Measurements from ENCODE around the gene PARM1. TPM values are rescaled to one million over a fixed set of nuclear protein-coding genes. Genes with fewer than 3 reads are reported as not detected.

Gene PARM1
- total and polyA plus RNA-seq, 2 donors (not counting 1 experiment from before 2014, with no cell fraction given): 7.8 to 10.4 TPM

GRCh38 chr4:74971862-74972261, 38.9 kb downstream of the PARM1 start:
- no peaks in the 10 kb centered on the region for H3K36me3 ChIP-seq (replicated peaks in 1 of 2; ENCODE audit: control extremely low read depth in 1 of 2, control insufficient read depth in 1 of 2, extremely low read depth in 1 of 2, insufficient read depth in 2 of 2, low read length in 1 of 2)
- Mint-ChIP-seq H3K4me1 (peaks cover 17% of the 10 kb centered on the region), H3K4me3 (no peak overlapping the region), H3K9me3 (ENCODE audit: insufficient read depth) (no peaks in the 10 kb centered on the region), H3K27me3 (no peaks in the 10 kb centered on the region), H3K27ac (no peak overlapping the region)
- no peaks in the 10 kb centered on the region for H3K4me1 ChIP-seq (ENCODE audit: control insufficient read depth in 2 of 2, insufficient read depth in 2 of 2, low read length in 2 of 2)
- CTCF ChIA-PET: no interaction called here
- H4K20me1 ChIP-seq (ENCODE audit: control insufficient read depth, insufficient read depth, low read length, poor library complexity, severe bottlenecking): no peaks in the 10 kb centered on the region
- no peaks in the 10 kb centered on the region for H3K27me3 ChIP-seq (replicated peaks in 1 of 4; ENCODE audit: control extremely low read depth in 1 of 4, control insufficient read depth in 3 of 4, insufficient read depth in 4 of 4, low read length in 3 of 4)
- no peak overlapping the region for H2AFZ ChIP-seq (ENCODE audit: insufficient read depth, low read depth, low read length, poor library complexity, severe bottlenecking)
- WGBS (ENCODE audit: insufficient coverage): 100% methylated on average over 1 of the region's 1 CpG
- no peaks in the 10 kb centered on the region for H3K79me2 ChIP-seq (ENCODE audit: control insufficient read depth, insufficient read depth, low read length)
- POLR2A ChIA-PET: no interaction called here
- H3K9ac ChIP-seq (ENCODE audit: low read length): no peak overlapping the region
- H3K4me2 ChIP-seq (replicated peaks; ENCODE audit: low read depth, low read length, poor library complexity, severe bottlenecking): no peak overlapping the region
- intact Hi-C loops (cut with micrococcal nuclease): no loop called here
- H3K27ac ChIP-seq (ENCODE audit: low read length in 2 of 2): no peak overlapping the region
- TF ChIP-seq EZH2 (IDR thresholded peaks at IDR 0.05; ENCODE audit: borderline replicate concordance, insufficient read depth, low read depth, low read length, poor library complexity, severe bottlenecking) (no peak), CTCF (IDR thresholded peaks at IDR 0.05) (no peak)
- DNase-seq (no peak), ATAC-seq (ENCODE audit: low read depth) (no peak)
- H3K4me3 ChIP-seq (ENCODE audit: control extremely low read depth in 1 of 5, extremely low read depth in 1 of 5, insufficient read depth in 1 of 5, low read depth in 2 of 5, low read length in 4 of 5): no peak overlapping the region
- peaks cover 0 to 12% (median 0%) of the 10 kb centered on the region in 3 donors for H3K9me3 ChIP-seq (ENCODE audit: control extremely low read depth in 1 of 3, control insufficient read depth in 2 of 3, insufficient read depth in 1 of 3, low read length in 2 of 3)

GRCh38 chr4:74975082-74975481, 42.2 kb downstream of the PARM1 start:
- ChIA-PET POLR2A (no interaction called here), CTCF (no interaction called here)
- no peaks in the 10 kb centered on the region for H3K79me2 ChIP-seq (ENCODE audit: control insufficient read depth, insufficient read depth, low read length)

More at GRCh38 chr4:74975082-74975481, 42.2 kb downstream of the PARM1 start:
- DNase-seq (no peak), ATAC-seq (ENCODE audit: low read depth) (no peak)
- Histone ChIP-seq H3K4me1 (ENCODE audit: control insufficient read depth in 2 of 2, insufficient read depth in 2 of 2, low read length in 2 of 2) (no peaks in the 10 kb centered on the region), H3K4me2 (replicated peaks; ENCODE audit: low read depth, low read length, poor library complexity, severe bottlenecking) (no peak overlapping the region), H3K4me3 (ENCODE audit: control extremely low read depth in 1 of 5, extremely low read depth in 1 of 5, insufficient read depth in 1 of 5, low read depth in 2 of 5, low read length in 4 of 5) (no peak overlapping the region), H3K9me3 (ENCODE audit: control extremely low read depth in 1 of 3, control insufficient read depth in 2 of 3, insufficient read depth in 1 of 3, low read length in 2 of 3) (peaks cover 1 to 12% (median 7%) of the 10 kb centered on the region in 3 donors), H3K36me3 (replicated peaks in 1 of 2; ENCODE audit: control extremely low read depth in 1 of 2, control insufficient read depth in 1 of 2, extremely low read depth in 1 of 2, insufficient read depth in 2 of 2, low read length in 1 of 2) (no peaks in the 10 kb centered on the region), H3K27me3 (replicated peaks in 1 of 4; ENCODE audit: control extremely low read depth in 1 of 4, control insufficient read depth in 3 of 4, insufficient read depth in 4 of 4, low read length in 3 of 4) (no peaks in the 10 kb centered on the region), H2AFZ (ENCODE audit: insufficient read depth, low read depth, low read length, poor library complexity, severe bottlenecking) (no peak overlapping the region), H3K9ac (ENCODE audit: low read length) (no peak overlapping the region), H4K20me1 (ENCODE audit: control insufficient read depth, insufficient read depth, low read length, poor library complexity, severe bottlenecking) (no peaks in the 10 kb centered on the region), H3K27ac (ENCODE audit: low read length in 2 of 2) (no peak overlapping the region)
- H3K27ac Mint-ChIP-seq: no peak overlapping the region
- 89% methylated on average over 1 of the region's 2 CpGs for WGBS (ENCODE audit: insufficient coverage)
- no peaks in the 10 kb centered on the region for H3K27me3 Mint-ChIP-seq
- peaks cover 14% of the 10 kb centered on the region for H3K9me3 Mint-ChIP-seq (ENCODE audit: insufficient read depth)
- TF ChIP-seq CTCF (IDR thresholded peaks at IDR 0.05): no peak
- no peak for TF ChIP-seq EZH2 (IDR thresholded peaks at IDR 0.05; ENCODE audit: borderline replicate concordance, insufficient read depth, low read depth, low read length, poor library complexity, severe bottlenecking)
- intact Hi-C loops (cut with micrococcal nuclease): no loop called here
- H3K4me3 Mint-ChIP-seq: no peak overlapping the region
- H3K4me1 Mint-ChIP-seq: no peaks in the 10 kb centered on the region
